ENCODE data around the gene TXNRD3. TPM values are rescaled to one million over a fixed set of nuclear protein-coding genes. Genes with fewer than 3 reads are reported as not detected.

Gene TXNRD3
- total and polyA plus RNA-seq, 2 of the 4 experiments (the other 2 are of a cell fraction), result 3.9 to 8.4 TPM

GRCh38 chr3:126668450-126669401 is 13.8 kb upstream of the TXNRD3 start (continued):
- no peak for TF ChIP-seq MXI1 (IDR thresholded peaks at IDR 0.05; ENCODE audit: borderline replicate concordance, low read depth, low read length)

- no peak overlapping the region for H4K5ac ChIP-seq (ENCODE audit: low read depth, low read length)
- no peaks in the 10 kb centered on the region; the same call in 1 of the 2 replicates for H3K9me3 ChIP-seq (ENCODE audit: control insufficient read depth, insufficient read depth, low read length)
- no peak overlapping the region for H2BK120ac ChIP-seq (ENCODE audit: low read depth, low read length)
- CTCF ChIA-PET, result no interaction called here
- POLR2A ChIA-PET (ENCODE audit: unreplicated experiment), result no interaction called here
- H3K56ac ChIP-seq (ENCODE audit: extremely low read depth, insufficient read depth, low read length), result no peak overlapping the region
- no peaks in the 10 kb centered on the region for H3K36me3 ChIP-seq (ENCODE audit: control insufficient read depth, insufficient read depth, low read length)
- no peak overlapping the region for H2AK9ac ChIP-seq (replicated peaks; ENCODE audit: low read depth, low read length, poor library complexity)
- H4K20me1 ChIP-seq (ENCODE audit: insufficient read depth, low read length), result no peaks in the 10 kb centered on the region
- intact Hi-C loops (cut with micrococcal nuclease) (no loop called here), in situ Hi-C loops (cut with MboI; ENCODE audit: low sequenced_read_pairs) (no loop called here), dilution Hi-C loops (cut with HindIII; ENCODE audit: low sequenced_read_pairs, unreplicated experiment) (no loop called here)
- peaks cover 2% of the 10 kb centered on the region; the same call in 1 of the 2 replicates for H3K4me1 ChIP-seq (ENCODE audit: control insufficient read depth, insufficient read depth, low read length)
- H3K27me3 ChIP-seq (ENCODE audit: control insufficient read depth, insufficient read depth, low read length), result peaks cover 46% of the 10 kb centered on the region
- no peak overlapping the region for H2BK5ac ChIP-seq (ENCODE audit: low read depth, low read length, poor library complexity, severe bottlenecking)
- no peak overlapping the region for H3K4ac ChIP-seq (ENCODE audit: low read depth, low read length)
- no peak overlapping the region for H2AK5ac ChIP-seq (ENCODE audit: low read depth, low read length)
- H3K18ac ChIP-seq (ENCODE audit: low read depth, low read length), result no peak overlapping the region
- no peak overlapping the region for H3K4me3 ChIP-seq (ENCODE audit: insufficient read depth, low read depth, low read length)
- DNase-seq (no peak), ATAC-seq (ENCODE audit: low read depth) (no peak)
- 50% methylated on average over 5 of the region's 15 CpGs; no CpG with 5 or more reads in 1 of the 2 experiments for WGBS, 2 experiments (ENCODE audit: extremely low coverage in 2 of 2, insufficient read length in 1 of 2)
- no peaks in the 10 kb centered on the region for H3K79me1 ChIP-seq (ENCODE audit: low read depth in 1 of 2, low read length in 2 of 2)
- BruUV-seq (replicated peaks), result no TSS peak
- H3K4me2 ChIP-seq (ENCODE audit: low read depth, low read length), result no peak overlapping the region
- no peak overlapping the region for H3K9ac ChIP-seq (ENCODE audit: low read depth, low read length)
- no peak overlapping the region for H3K14ac ChIP-seq (replicated peaks; ENCODE audit: low read depth, low read length)
- H4K8ac ChIP-seq (ENCODE audit: low read depth in 2 of 2, low read length in 2 of 2), result no peak overlapping the region
- no peak overlapping the region for H2BK15ac ChIP-seq (ENCODE audit: low read depth, low read length)
- no peak overlapping the region for H2BK20ac ChIP-seq (ENCODE audit: low read depth, low read length)
- H3K27ac ChIP-seq (ENCODE audit: insufficient read depth, low read length), result no peak overlapping the region
- H4K91ac ChIP-seq (ENCODE audit: insufficient read depth, low read depth, low read length), result no peak overlapping the region
- no peak overlapping the region for H2AFZ ChIP-seq (replicated peaks; ENCODE audit: low read length, poor library complexity)
- no peak overlapping the region for H3K23ac ChIP-seq (ENCODE audit: low read depth, low read length)
- H3K9me1 ChIP-seq (ENCODE audit: insufficient read depth, low read length), result no peaks in the 10 kb centered on the region
- no peak for TF ChIP-seq MXI1 (IDR thresholded peaks at IDR 0.05; ENCODE audit: borderline replicate concordance, low read depth, low read length)
- no peak for TF ChIP-seq RFX5 (IDR thresholded peaks at IDR 0.05; ENCODE audit: low read depth, low read length)
- TF ChIP-seq CTCF (conservative IDR thresholded peaks at IDR 0.05; ENCODE audit: low read depth, low read length), result no peak
- TF ChIP-seq MAZ (IDR thresholded peaks at IDR 0.05; ENCODE audit: borderline replicate concordance, low read depth, low read length), result no peak
- no peak for TF ChIP-seq BHLHE40 (IDR thresholded peaks at IDR 0.05; ENCODE audit: low read depth, low read length)
- no peak for TF ChIP-seq RAD21 (IDR thresholded peaks at IDR 0.05; ENCODE audit: low read length)
- TF ChIP-seq FOS (IDR thresholded peaks at IDR 0.05; ENCODE audit: low read depth, low read length), result no peak
- no peak for TF ChIP-seq ELK1 (IDR thresholded peaks at IDR 0.05; ENCODE audit: borderline replicate concordance, low read depth, low read length)
- no peak for TF ChIP-seq POLR2A (IDR thresholded peaks at IDR 0.05; ENCODE audit: low read depth, low read length)
- no peak for TF ChIP-seq CHD1 (IDR thresholded peaks at IDR 0.05; ENCODE audit: low read depth, low read length)
- TF ChIP-seq CEBPB (IDR thresholded peaks at IDR 0.05; ENCODE audit: low read depth, low read length), result no peak
These were observed 12.9 kb upstream of the TXNRD3 start for GRCh38 chr3:126667631-126668449.
